ENCODE data around the gene SP6.

The SP6 gene

DNA sequence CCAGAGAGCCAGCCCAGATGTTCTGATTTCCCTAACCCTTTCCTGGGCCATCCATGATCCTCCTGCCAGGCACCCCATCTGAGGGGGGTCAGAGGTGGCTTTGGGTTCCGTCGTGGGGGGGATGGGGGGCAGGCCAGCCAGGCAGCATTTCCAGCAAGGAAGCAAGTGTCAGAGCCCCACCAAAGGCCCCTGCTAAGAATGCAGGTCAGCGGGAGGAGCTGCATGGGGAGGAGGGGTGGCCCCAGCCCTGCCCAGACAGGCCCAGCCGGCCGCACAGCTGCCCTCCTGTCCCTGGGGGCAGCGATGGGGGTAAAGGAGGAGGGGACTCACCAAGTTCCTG is 7.6 kb downstream of the SP6 start:
- no peak for TF ChIP-seq SUZ12 (IDR thresholded peaks at IDR 0.05; ENCODE audit: extremely low read depth, insufficient read depth, insufficient read length)
- no peak for TF ChIP-seq YY1 (IDR thresholded peaks at IDR 0.05; ENCODE audit: insufficient read depth, insufficient read length)
- no peak for TF ChIP-seq ZNF274 (IDR thresholded peaks at IDR 0.05; ENCODE audit: low read depth, low read length)
- H3K9me3 ChIP-seq (ENCODE audit: insufficient read depth, low read length), result no peaks in the 10 kb centered on the region
- H3K9ac ChIP-seq (ENCODE audit: insufficient read length, low read depth), result no peak overlapping the region

GRCh38 chr17:47841488-47842291 is 9.3 kb downstream of the SP6 start:
- no peak overlapping the region for H3K4me3 ChIP-seq (ENCODE audit: insufficient read length, low read depth)
- peaks cover 25% of the 10 kb centered on the region for H3K36me3 ChIP-seq (ENCODE audit: insufficient read depth, insufficient read length, low read length)
- peaks cover 25% of the 10 kb centered on the region for H3K4me1 ChIP-seq (ENCODE audit: insufficient read depth, insufficient read length)
- no peak for DNase-seq (ENCODE audit: low read depth, low spot score)
- no peaks in the 10 kb centered on the region for H3K27me3 ChIP-seq (ENCODE audit: insufficient read depth, insufficient read length)
- peak overlapping the region; percentile 27 for H3K9ac ChIP-seq (ENCODE audit: insufficient read length, low read depth)
- no peak for TF ChIP-seq SUZ12 (IDR thresholded peaks at IDR 0.05; ENCODE audit: extremely low read depth, insufficient read depth, insufficient read length)
- no peak for TF ChIP-seq YY1 (IDR thresholded peaks at IDR 0.05; ENCODE audit: insufficient read depth, insufficient read length)
- TF ChIP-seq ZNF274 (IDR thresholded peaks at IDR 0.05; ENCODE audit: low read depth, low read length), result no peak
- H3K9me3 ChIP-seq (ENCODE audit: insufficient read depth, low read length), result no peaks in the 10 kb centered on the region

More for the DNA sequence above, 7.6 kb downstream of the SP6 start:
- no peak for DNase-seq (ENCODE audit: low read depth, low spot score)
- H3K36me3 ChIP-seq (ENCODE audit: insufficient read depth, insufficient read length, low read length), result peaks cover 16% of the 10 kb centered on the region
- peaks cover 5% of the 10 kb centered on the region for H3K27me3 ChIP-seq (ENCODE audit: insufficient read depth, insufficient read length)
- H3K4me3 ChIP-seq (ENCODE audit: insufficient read length, low read depth), result no peak overlapping the region
- peaks cover 27% of the 10 kb centered on the region for H3K4me1 ChIP-seq (ENCODE audit: insufficient read depth, insufficient read length)

DNA sequence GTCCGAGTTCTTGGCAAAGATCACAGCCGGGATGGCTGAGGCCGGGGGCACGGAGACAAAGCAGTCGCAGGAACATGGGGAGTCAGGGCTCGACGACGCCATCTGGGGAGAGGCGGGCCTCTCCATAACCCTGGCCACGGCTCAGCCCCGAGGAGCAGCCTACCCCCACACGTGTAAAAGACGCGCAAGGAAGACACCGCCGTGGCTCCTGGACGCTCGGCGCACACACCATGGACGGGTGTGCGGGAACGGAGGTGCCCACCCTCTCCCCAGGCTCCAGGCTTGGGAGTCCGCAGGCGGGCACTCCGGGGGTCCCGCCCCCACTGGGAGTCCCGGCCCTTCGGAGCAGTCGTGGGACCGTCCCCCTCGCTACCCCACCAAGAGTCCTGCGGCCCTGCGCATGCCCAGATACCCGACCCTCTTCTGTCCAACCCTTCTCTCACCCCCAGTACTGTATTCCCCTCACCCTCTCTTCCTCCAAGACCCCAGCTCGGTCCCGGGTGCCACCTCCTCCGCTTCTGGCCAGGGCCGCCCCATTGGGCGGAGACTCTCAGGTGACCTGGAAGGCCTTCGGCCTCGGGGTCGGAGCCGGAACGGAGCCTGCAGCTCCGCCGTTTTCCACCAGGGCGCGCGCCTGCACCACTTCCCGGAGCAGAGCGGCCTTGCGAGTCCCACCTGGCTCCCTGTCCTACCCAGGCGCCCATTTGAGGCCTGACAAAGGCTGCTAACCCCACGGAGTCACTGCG is 10.0 kb downstream of the SP6 start, which contains the start of gene SCRN2:
TSS of gene SCRN2 (minus strand) at position 532 of the 746 bp plus-strand sequence. CDS start at position 102, 430 bp downstream.
- TF ChIP-seq ZNF274 (IDR thresholded peaks at IDR 0.05; ENCODE audit: low read depth, low read length) (no peak), SUZ12 (IDR thresholded peaks at IDR 0.05; ENCODE audit: extremely low read depth, insufficient read depth, insufficient read length) (no peak), YY1 (IDR thresholded peaks at IDR 0.05; ENCODE audit: insufficient read depth, insufficient read length) (no peak)

DNA sequence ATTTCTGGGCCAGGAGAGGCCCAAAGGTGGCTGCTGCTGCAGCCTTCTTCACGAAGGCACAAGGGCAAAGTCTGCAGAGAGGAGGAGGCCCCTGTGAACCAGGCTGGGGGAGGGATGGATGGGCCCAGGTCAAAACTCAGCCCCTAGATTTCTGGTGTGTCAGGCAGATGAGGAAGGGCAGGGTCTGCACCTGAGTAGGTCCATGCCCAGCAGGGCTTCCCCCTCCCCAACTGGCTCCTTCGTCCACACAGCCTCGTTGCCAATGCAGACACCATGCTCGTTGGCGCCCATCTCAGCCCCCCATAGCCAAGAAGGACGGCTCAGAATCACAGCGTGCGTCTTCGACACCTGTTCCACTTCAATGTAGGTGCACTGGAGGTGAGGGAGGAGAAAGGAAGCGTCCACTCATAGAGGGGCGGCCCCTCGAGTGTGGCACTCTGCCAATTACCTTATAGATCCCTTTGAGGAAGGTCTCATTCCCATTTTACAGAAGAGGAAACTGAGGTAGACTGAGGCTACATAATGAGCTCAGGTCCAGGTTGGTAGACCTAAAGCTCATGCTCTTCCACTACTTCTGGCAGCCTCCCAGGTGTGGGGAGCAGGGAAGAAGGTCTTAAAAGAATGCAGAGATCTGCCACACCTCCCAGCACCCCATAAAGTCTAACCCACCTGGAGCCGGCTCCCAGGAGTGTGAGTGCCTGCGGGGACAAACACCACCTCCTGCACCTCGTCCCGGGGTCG is 10.8 kb downstream of the SP6 start:
- H3K4me1 ChIP-seq (ENCODE audit: insufficient read depth, insufficient read length), result peaks cover 24% of the 10 kb centered on the region
- H3K4me3 ChIP-seq (ENCODE audit: insufficient read length, low read depth), result peak overlapping the region; percentile 94
- H3K9ac ChIP-seq (ENCODE audit: insufficient read length, low read depth), result peak overlapping the region; percentile 95
- TF ChIP-seq YY1 (IDR thresholded peaks at IDR 0.05; ENCODE audit: insufficient read depth, insufficient read length), result no peak
- no peak for TF ChIP-seq ZNF274 (IDR thresholded peaks at IDR 0.05; ENCODE audit: low read depth, low read length)
- no peak for TF ChIP-seq SUZ12 (IDR thresholded peaks at IDR 0.05; ENCODE audit: extremely low read depth, insufficient read depth, insufficient read length)
- H3K36me3 ChIP-seq (ENCODE audit: insufficient read depth, insufficient read length, low read length), result peaks cover 39% of the 10 kb centered on the region
- H3K9me3 ChIP-seq (ENCODE audit: insufficient read depth, low read length), result no peaks in the 10 kb centered on the region
- DNase-seq (ENCODE audit: low read depth, low spot score), result no peak
- H3K27me3 ChIP-seq (ENCODE audit: insufficient read depth, insufficient read length), result no peaks in the 10 kb centered on the region

More for the DNA sequence above, 10.0 kb downstream of the SP6 start, which contains the start of gene SCRN2:
- peak; percentile 75 for DNase-seq (ENCODE audit: low read depth, low spot score)
- peaks cover 25% of the 10 kb centered on the region for H3K4me1 ChIP-seq (ENCODE audit: insufficient read depth, insufficient read length)
- no peaks in the 10 kb centered on the region for H3K27me3 ChIP-seq (ENCODE audit: insufficient read depth, insufficient read length)
- H3K36me3 ChIP-seq (ENCODE audit: insufficient read depth, insufficient read length, low read length), result peaks cover 33% of the 10 kb centered on the region
- H3K9me3 ChIP-seq (ENCODE audit: insufficient read depth, low read length), result no peaks in the 10 kb centered on the region
- peak within 1 kb of the TSS; percentile 94 for H3K4me3 ChIP-seq (ENCODE audit: insufficient read length, low read depth)
- H3K9ac ChIP-seq (ENCODE audit: insufficient read length, low read depth), result peak within 1 kb of the TSS; percentile 95

DNA sequence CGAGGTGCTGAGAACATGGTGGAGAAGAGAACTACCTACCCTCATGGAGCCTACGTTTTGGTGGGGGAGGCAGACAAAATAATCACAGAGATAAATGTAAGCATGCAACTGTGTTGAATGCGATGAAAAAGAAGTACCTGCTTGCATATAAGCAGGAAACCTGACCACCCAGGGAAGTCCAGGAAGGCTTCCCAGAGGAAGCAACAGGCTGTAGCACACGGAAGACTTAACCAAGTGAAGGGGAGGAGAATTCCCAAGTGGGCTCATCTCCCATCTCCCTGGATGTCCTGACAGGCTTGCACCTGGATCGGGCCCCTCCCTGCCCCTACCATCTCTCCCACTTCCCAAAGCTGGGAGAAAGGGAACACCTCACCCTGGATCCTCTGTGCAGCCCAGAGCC is 11.9 kb downstream of the SP6 start:
- Histone ChIP-seq H3K4me1 (ENCODE audit: insufficient read depth, insufficient read length) (peaks cover 18% of the 10 kb centered on the region), H3K4me3 (ENCODE audit: insufficient read length, low read depth) (no peak overlapping the region), H3K9ac (ENCODE audit: insufficient read length, low read depth) (no peak overlapping the region), H3K27me3 (ENCODE audit: insufficient read depth, insufficient read length) (no peaks in the 10 kb centered on the region), H3K36me3 (ENCODE audit: insufficient read depth, insufficient read length, low read length) (peaks cover 46% of the 10 kb centered on the region), H3K9me3 (ENCODE audit: insufficient read depth, low read length) (no peaks in the 10 kb centered on the region)
- DNase-seq (ENCODE audit: low read depth, low spot score), result no peak
- no peak for TF ChIP-seq ZNF274 (IDR thresholded peaks at IDR 0.05; ENCODE audit: low read depth, low read length)
- TF ChIP-seq YY1 (IDR thresholded peaks at IDR 0.05; ENCODE audit: insufficient read depth, insufficient read length), result no peak
- no peak for TF ChIP-seq SUZ12 (IDR thresholded peaks at IDR 0.05; ENCODE audit: extremely low read depth, insufficient read depth, insufficient read length)

DNA sequence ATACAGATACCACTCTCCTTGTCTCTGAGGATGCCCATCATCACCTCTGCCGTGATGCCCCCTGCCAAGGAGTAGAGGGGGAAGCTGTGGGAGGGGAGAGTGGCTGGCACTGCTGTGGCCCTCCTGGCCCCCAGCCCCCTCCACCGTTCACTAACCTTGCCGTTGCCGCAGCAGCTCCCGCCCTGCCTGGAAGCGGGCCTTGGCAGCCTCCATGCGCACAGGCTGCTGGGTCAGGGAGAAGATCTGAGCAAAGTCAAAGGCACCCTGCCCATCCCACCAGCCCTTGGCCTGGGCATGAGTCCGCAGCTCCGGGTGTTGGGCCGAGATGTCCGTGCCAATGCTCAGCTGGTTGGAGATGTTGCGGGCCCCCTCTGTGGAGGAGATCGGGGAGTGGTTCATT is 12.3 kb downstream of the SP6 start:
- Histone ChIP-seq H3K9ac (ENCODE audit: insufficient read length, low read depth) (no peak overlapping the region), H3K9me3 (ENCODE audit: insufficient read depth, low read length) (no peaks in the 10 kb centered on the region), H3K36me3 (ENCODE audit: insufficient read depth, insufficient read length, low read length) (peaks cover 46% of the 10 kb centered on the region), H3K4me1 (ENCODE audit: insufficient read depth, insufficient read length) (peaks cover 17% of the 10 kb centered on the region), H3K27me3 (ENCODE audit: insufficient read depth, insufficient read length) (no peaks in the 10 kb centered on the region), H3K4me3 (ENCODE audit: insufficient read length, low read depth) (no peak overlapping the region)
- no peak for TF ChIP-seq SUZ12 (IDR thresholded peaks at IDR 0.05; ENCODE audit: extremely low read depth, insufficient read depth, insufficient read length)
- no peak for TF ChIP-seq YY1 (IDR thresholded peaks at IDR 0.05; ENCODE audit: insufficient read depth, insufficient read length)
- TF ChIP-seq ZNF274 (IDR thresholded peaks at IDR 0.05; ENCODE audit: low read depth, low read length), result no peak
- DNase-seq (ENCODE audit: low read depth, low spot score), result no peak

Data from NT2/D1 (cell line).